Lower leg skin (tissue), 3 donors: ENCODE measurements around the gene DGKH.

ENCODE experiments used
- CTCF ChIP-seq, 3 donors: fragments of 450-650 bp; IDR thresholded peaks; one replicate each; pipeline ENCODE4 v1.5.1; 2016; ENCODE audit warnings: antibody characterized with exemption in 3 of 3, mild to moderate bottlenecking in 3 of 3, moderate library complexity in 2 of 3
- POLR2A ChIP-seq, 2 donors: fragments of 450-650 bp; IDR thresholded peaks; one replicate each; pipeline ENCODE4 v1.6.1; 2016 to 2017; ENCODE audit warnings: antibody characterized with exemption in 2 of 2, mild to moderate bottlenecking in 1 of 2, moderate library complexity in 1 of 2

- TF ChIP-seq CTCF (IDR thresholded peaks at IDR 0.05) (no peak), POLR2A (IDR thresholded peaks at IDR 0.05) (no peak)
Observed at GRCh38 chr13:42260903-42261654, 212.6 kb downstream of the DGKH start.
